IMR-90 (cell line): ENCODE data around the gene MPZL3.

Experiments
- CTCF ChIP-seq: conservative IDR thresholded peaks from 2 replicates; pipeline ENCODE4 v1.5.1; 2012; ENCODE audit warnings: mild to moderate bottlenecking, low read depth, low read length, improper control_type of control experiment
- MAFK ChIP-seq: IDR thresholded peaks from 2 replicates; pipeline ENCODE4 v1.6.1; 2012; ENCODE audit warnings: low read depth, low read length, improper control_type of control experiment
- MAZ ChIP-seq: IDR thresholded peaks from 2 replicates; pipeline ENCODE4 v1.6.1; 2012; ENCODE audit warnings: low read depth, mild to moderate bottlenecking, low read length, improper control_type of control experiment, moderate library complexity, borderline replicate concordance
- RAD21 ChIP-seq: IDR thresholded peaks from 2 replicates; pipeline ENCODE4 v1.6.1; 2012; ENCODE audit warnings: low read length, improper control_type of control experiment
- TF ChIP-seq, protein P1 (sequence below): fragments of 150-350 bp; IDR thresholded peaks from 2 replicates; pipeline ENCODE4 v1.6.1; 2016; ENCODE audit warnings: low read depth, mild to moderate bottlenecking, low read length, moderate library complexity, borderline replicate concordance

DNA sequence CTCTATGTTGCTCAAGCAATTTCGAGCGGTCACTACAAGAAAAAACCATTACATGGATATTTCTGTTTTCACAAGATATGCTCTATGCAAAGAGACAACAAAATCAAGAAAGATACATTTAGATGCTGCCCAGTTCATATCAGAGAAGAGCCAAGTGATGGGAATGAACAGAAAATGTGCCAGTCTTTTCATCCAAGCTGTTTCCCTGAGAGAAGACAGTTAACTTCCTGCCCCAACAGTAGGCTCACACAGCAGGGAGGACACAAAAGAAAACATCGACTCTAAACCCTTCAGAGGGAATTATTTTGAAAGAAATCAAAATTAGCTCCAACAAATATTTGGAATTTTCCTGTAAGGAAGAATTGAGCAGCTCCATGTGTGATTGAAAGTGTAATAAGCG is 39.0 kb downstream of the MPZL3 start:
- TF ChIP-seq CTCF (no peak), MAZ (no peak), MAFK (no peak), RAD21 (no peak)
- TF ChIP-seq, protein P1, sequence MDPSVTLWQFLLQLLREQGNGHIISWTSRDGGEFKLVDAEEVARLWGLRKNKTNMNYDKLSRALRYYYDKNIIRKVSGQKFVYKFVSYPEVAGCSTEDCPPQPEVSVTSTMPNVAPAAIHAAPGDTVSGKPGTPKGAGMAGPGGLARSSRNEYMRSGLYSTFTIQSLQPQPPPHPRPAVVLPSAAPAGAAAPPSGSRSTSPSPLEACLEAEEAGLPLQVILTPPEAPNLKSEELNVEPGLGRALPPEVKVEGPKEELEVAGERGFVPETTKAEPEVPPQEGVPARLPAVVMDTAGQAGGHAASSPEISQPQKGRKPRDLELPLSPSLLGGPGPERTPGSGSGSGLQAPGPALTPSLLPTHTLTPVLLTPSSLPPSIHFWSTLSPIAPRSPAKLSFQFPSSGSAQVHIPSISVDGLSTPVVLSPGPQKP, result no peak
